GM12878 (cell line): ENCODE results near the gene GALNT15. TPM values are rescaled to one million over a fixed set of nuclear protein-coding genes. Genes with fewer than 3 reads are reported as not detected.

Source experiments
- ATAC-seq: fragments of 200-7000 bp; cut with Tn5 transposase; 3 replicates; pipeline ENCODE4 v1.9.1; 2020; ENCODE audit warnings: mild to moderate bottlenecking, moderate library complexity
- BruUV-seq: library from RNA; stranded (reverse); fragments of 400-500 nt; replicated peaks from 2 replicates; lab custom pipeline; 2021; lab: Mats Ljungman, UMichigan
- CTCF ChIA-PET: fragments of 300-600 bp; sonication (Branson Sonifier 250); formaldehyde crosslinking; extraction: SDS; loops from one replicate; lab custom pipeline; 2021; ENCODE audit warnings: inconsistent platforms; lab: Yijun Ruan, JAX
- POLR2A ChIA-PET: fragments of 350-600 bp; formaldehyde crosslinking; extraction: SDS; loops from one replicate; lab custom pipeline; 2021; ENCODE audit warnings: inconsistent platforms; lab: Charles Lee
- RAD21 ChIA-PET: fragments of 300-600 bp; sonication (Branson Sonifier 250); formaldehyde crosslinking; loops from one replicate; lab custom pipeline; 2023; ENCODE audit warnings: antibody characterized with exemption; ENCODE audit not compliant: unreplicated experiment; lab: Charles Lee
- SMC1A ChIA-PET: fragments of 300-600 bp; sonication (Branson Sonifier 250); formaldehyde crosslinking; loops from one replicate; lab custom pipeline; 2023; ENCODE audit not compliant: unreplicated experiment, uncharacterized antibody; lab: Charles Lee
- DNase-seq: peaks from one replicate; pipeline ENCODE4 v3.0.0-alpha.2; 2011; ENCODE audit warnings: low read depth, low spot score
- FAIRE-seq: peaks from 3 replicates; lab custom pipeline; 2011; peaks lifted over from hg19 to GRCh38; lab: Jason Lieb, UNC
- H2AFZ ChIP-seq: 2 replicates; pipeline ENCODE4 v1.6.0; 2011; ENCODE audit warnings: low read depth, low read length, control low read depth; ENCODE audit not compliant: control insufficient read depth
- H3K27ac ChIP-seq: 2 replicates; pipeline ENCODE4 v1.5.1; 2011; ENCODE audit warnings: control low read depth; ENCODE audit not compliant: control insufficient read depth, insufficient read depth
- H3K27me3 ChIP-seq, 2 experiments: replicated peaks in 1 of 2; 2 replicates each; pipeline versions ENCODE4 v1.6.0 to v1.6.1; 2011; ENCODE audit warnings: low read length in 1 of 2; ENCODE audit not compliant: control insufficient read depth in 2 of 2, insufficient read depth in 2 of 2
- H3K36me3 ChIP-seq, 2 experiments: 2 replicates each; pipeline ENCODE4 v1.5.1; 2011; ENCODE audit warnings: low read length in 1 of 2; ENCODE audit not compliant: control insufficient read depth in 2 of 2, insufficient read depth in 2 of 2
- H3K4me1 ChIP-seq: 2 replicates; pipeline ENCODE4 v1.6.1; 2011; ENCODE audit warnings: mild to moderate bottlenecking, low read length, moderate library complexity, mixed read lengths; ENCODE audit not compliant: control insufficient read depth, insufficient read depth
- H3K4me2 ChIP-seq: 2 replicates; pipeline ENCODE4 v1.6.0; 2011; ENCODE audit warnings: control low read depth; ENCODE audit not compliant: control insufficient read depth, insufficient read depth
- H3K4me3 ChIP-seq: fragments of 200-600 bp; sonication (generic); 2 replicates; pipeline ENCODE4 v1.5.1; 2016
- H3K79me2 ChIP-seq: 2 replicates; pipeline ENCODE4 v1.6.0; 2011; ENCODE audit warnings: low read length; ENCODE audit not compliant: control insufficient read depth, insufficient read depth
- H3K9ac ChIP-seq: 2 replicates; pipeline ENCODE4 v1.8.0; 2011; ENCODE audit warnings: low read length, control low read depth, mixed read lengths; ENCODE audit not compliant: control insufficient read depth, insufficient read depth
- H3K9me3 ChIP-seq: replicated peaks from 3 replicates; pipeline ENCODE4 v1.5.1; 2011; ENCODE audit warnings: mild to moderate bottlenecking, low read length; ENCODE audit not compliant: control insufficient read depth, insufficient read depth
- H4K20me1 ChIP-seq: 2 replicates; pipeline ENCODE4 v1.6.0; 2011; ENCODE audit not compliant: control insufficient read depth, insufficient read depth
- CBFB ChIP-seq: IDR thresholded peaks from 2 replicates; pipeline ENCODE4 v1.6.1; 2016; ENCODE audit warnings: antibody characterized with exemption, low read depth
- CBX3 ChIP-seq: fragments of 200-600 bp; sonication (generic); IDR thresholded peaks from 2 replicates; pipeline ENCODE4 v1.6.1; 2016; ENCODE audit warnings: low read depth, borderline replicate concordance
- CEBPB ChIP-seq, 2 experiments: fragments of 150-350 bp in 1 of 2; IDR thresholded peaks; 2 replicates each; pipeline ENCODE4 v1.6.1; 2012 to 2014; ENCODE audit warnings: low read depth in 2 of 2, low read length in 2 of 2, borderline replicate concordance in 1 of 2, inconsistent platforms in 1 of 2
- CHD2 ChIP-seq: IDR thresholded peaks from 2 replicates; pipeline ENCODE4 v1.6.1; 2011; ENCODE audit warnings: low read depth, low read length, improper control_type of control experiment, borderline replicate concordance
- EED ChIP-seq: sonication (generic); IDR thresholded peaks from 2 replicates; pipeline ENCODE4 v1.6.1; 2016; ENCODE audit warnings: antibody characterized with exemption, low read depth
- ETV6 ChIP-seq, 2 experiments: fragments of 450-650 bp in 1 of 2; IDR thresholded peaks in 1 of 2; conservative IDR thresholded peaks in 1 of 2; 2 replicates each; pipeline ENCODE4 v1.6.1; 2014; ENCODE audit warnings: antibody characterized with exemption in 1 of 2, borderline replicate concordance in 1 of 2, low read depth in 1 of 2, mild to moderate bottlenecking in 1 of 2, moderate library complexity in 1 of 2
- FOXM1 ChIP-seq: IDR thresholded peaks from 2 replicates; pipeline ENCODE4 v1.6.1; 2012; ENCODE audit warnings: low read depth, mild to moderate bottlenecking, inconsistent platforms, low read length, moderate library complexity
- GABPA ChIP-seq: IDR thresholded peaks from 2 replicates; pipeline ENCODE4 v1.6.1; 2014; ENCODE audit warnings: antibody characterized with exemption, low read depth, mild to moderate bottlenecking, inconsistent platforms
- HDAC2 ChIP-seq: fragments of 200-600 bp; sonication (generic); IDR thresholded peaks from 2 replicates; pipeline ENCODE4 v1.6.1; 2017
- IKZF1 ChIP-seq: fragments of 450-650 bp; conservative IDR thresholded peaks from 2 replicates; pipeline ENCODE4 v1.6.1; 2017; ENCODE audit warnings: antibody characterized with exemption, mild to moderate bottlenecking
- KDM1A ChIP-seq: fragments of 200-600 bp; sonication (generic); IDR thresholded peaks from 2 replicates; pipeline ENCODE4 v1.6.1; 2016; ENCODE audit warnings: borderline replicate concordance
- MTA3 ChIP-seq: IDR thresholded peaks from 2 replicates; pipeline ENCODE4 v1.6.1; 2012; ENCODE audit warnings: low read length, inconsistent platforms, borderline replicate concordance
- NFYA ChIP-seq: IDR thresholded peaks from 2 replicates; pipeline ENCODE4 v1.6.1; 2011; ENCODE audit warnings: low read depth, mild to moderate bottlenecking, low read length, improper control_type of control experiment, borderline replicate concordance
- PML ChIP-seq: IDR thresholded peaks from 2 replicates; pipeline ENCODE4 v1.6.1; 2012; ENCODE audit warnings: low read length, inconsistent platforms
- RCOR1 ChIP-seq: conservative IDR thresholded peaks from 2 replicates; pipeline ENCODE4 v1.6.1; 2012; ENCODE audit warnings: low read depth, low read length, improper control_type of control experiment
- RUNX3 ChIP-seq: IDR thresholded peaks from 2 replicates; pipeline ENCODE4 v1.6.1; 2012; ENCODE audit warnings: low read length, inconsistent platforms
- WGBS: methylation state at CpG from one replicate; pipeline ENCODE4 v1.1.6; 2016; ENCODE audit warnings: low lambda C conversion rate; ENCODE audit not compliant: insufficient replicate concordance, insufficient coverage; ENCODE audit errors: missing lambda C conversion rate; 5-methylcytosine and 5-hydroxymethylcytosine counted together
- in situ Hi-C: fragments of 300-500 bp; cut with MboI; formaldehyde crosslinking; loops from 9 replicates; pipeline ENCODE4 v1.14.3; 2018; ENCODE audit warnings: mixed read lengths
- intact Hi-C: fragments of 100-400 bp; cut with micrococcal nuclease; formaldehyde crosslinking; loops from one replicate; pipeline ENCODE4 v1.14.2; 2022; ENCODE audit not compliant: unreplicated experiment
- polyA plus RNA-seq, 11 experiments: library from polyadenylated mRNA; depleted of rRNA in 4 of 11; unstranded in 6 of 11; stranded (reverse) in 5 of 11; fragments of >200 nt; fragmentation: Nextera tagmentation in 4 of 11; fragmentation: Illumina TruSeq in 1 of 11; extraction: Ambion mirVana in 4 of 11; extraction: Trizol in 1 of 11; gene quantifications; 1 replicate in 1 of 11; 2 replicates in 10 of 11; pipeline versions ENCODE4 v1.2.1 to v1.2.3, GENCODE V29; 2011 to 2016; ENCODE audit warnings: inconsistent platforms in 2 of 11, missing spikeins in 2 of 11, low read depth in 1 of 11
- total RNA-seq, 4 experiments: library from RNA; depleted of rRNA in 3 of 4; stranded (reverse); fragments of >200 nt in 3 of 4; fragmentation: Illumina TruSeq in 1 of 4; extraction: Trizol in 1 of 4; gene quantifications; 2 replicates each; pipeline versions ENCODE4 v1.2.1 to v1.2.3, GENCODE V29; 2013 to 2021
- TF ChIP-seq, protein P1 (sequence below): fragments of 450-650 bp; IDR thresholded peaks from 2 replicates; pipeline ENCODE4 v1.6.1; 2017; ENCODE audit warnings: low read depth, mild to moderate bottlenecking, moderate library complexity
- TF ChIP-seq, protein P2 (sequence below): fragments of 450-650 bp; formaldehyde crosslinking; IDR thresholded peaks from 2 replicates; pipeline ENCODE4 v1.4.0; 2022; ENCODE audit warnings: mild to moderate bottlenecking, moderate library complexity

Gene GALNT15
- total and polyA plus RNA-seq, 10 of the 15 experiments (the other 5 are each of a cell fraction or from before 2014, with no cell fraction given) = 0.03 to 0.05 TPM; not detected in 8

DNA sequence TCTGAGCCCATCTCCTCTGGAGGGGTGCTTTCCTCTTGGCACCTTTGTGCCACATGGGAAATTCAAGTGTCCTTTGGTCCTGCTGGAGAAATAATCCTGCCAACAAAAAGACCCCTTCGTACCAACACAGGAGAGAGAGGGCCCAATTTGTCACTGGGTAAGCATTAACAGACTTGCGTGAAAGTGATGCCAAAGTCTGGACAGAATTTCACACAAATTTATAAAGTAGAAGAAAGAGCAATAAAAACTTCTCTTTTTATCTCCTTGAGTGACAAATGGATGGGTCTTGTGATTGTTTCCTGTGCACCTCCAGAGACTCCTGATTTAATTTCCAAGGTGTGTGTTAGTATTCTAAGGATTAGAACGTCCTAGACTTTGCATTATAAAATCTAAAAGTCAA is 75.4 kb downstream of the GALNT15 start:
- BruUV-seq = no TSS peak
- POLR2A ChIA-PET = no interaction called here
- ATAC-seq = no peak

More for the DNA sequence above, 75.4 kb downstream of the GALNT15 start:
- no peak overlapping the region for H3K27ac ChIP-seq
- H3K36me3 ChIP-seq = no peaks in the 10 kb centered on the region
- peaks cover 14% of the 10 kb centered on the region for H3K4me1 ChIP-seq
- no peaks in the 10 kb centered on the region for H4K20me1 ChIP-seq
- 70% methylated on average over 3 of the region's 3 CpGs for WGBS
- no peak overlapping the region for H3K9ac ChIP-seq
- SMC1A ChIA-PET = interaction anchor here (1.2 kb wide), 1 partner anchor 431 kb away, joined by 3 read pairs; no protein-coding TSS in a partner anchor
- intact Hi-C loops = no loop called here
- FAIRE-seq (no peak), DNase-seq (no peak)
- in situ Hi-C loops = loop anchor here (5.0 to 10.0 kb wide), 4 partner anchors 203 to 1045 kb away; partner anchors contain the start of gene CAPN7
- no peaks in the 10 kb centered on the region for H3K79me2 ChIP-seq
- CTCF ChIA-PET = no interaction called here
- TF ChIP-seq RUNX3 (no peak), ETV6 (conservative IDR thresholded peaks at IDR 0.05 in 1 of 2, IDR thresholded peaks at IDR 0.05 in 1 of 2; ENCODE audit: borderline replicate concordance in 1 of 2, low read depth in 1 of 2) (no peak), MTA3 (no peak), PML (no peak), HDAC2 (no peak), CHD2 (no peak), GABPA (no peak), FOXM1 (no peak), CBX3 (no peak), RCOR1 (no peak), NFYA (no peak), CEBPB (IDR thresholded peaks at IDR 0.05; ENCODE audit: borderline replicate concordance in 1 of 2, low read depth in 2 of 2, low read length in 2 of 2) (no peak), CBFB (no peak), KDM1A (no peak), IKZF1 (no peak), EED (no peak)
- TF ChIP-seq, protein P1, sequence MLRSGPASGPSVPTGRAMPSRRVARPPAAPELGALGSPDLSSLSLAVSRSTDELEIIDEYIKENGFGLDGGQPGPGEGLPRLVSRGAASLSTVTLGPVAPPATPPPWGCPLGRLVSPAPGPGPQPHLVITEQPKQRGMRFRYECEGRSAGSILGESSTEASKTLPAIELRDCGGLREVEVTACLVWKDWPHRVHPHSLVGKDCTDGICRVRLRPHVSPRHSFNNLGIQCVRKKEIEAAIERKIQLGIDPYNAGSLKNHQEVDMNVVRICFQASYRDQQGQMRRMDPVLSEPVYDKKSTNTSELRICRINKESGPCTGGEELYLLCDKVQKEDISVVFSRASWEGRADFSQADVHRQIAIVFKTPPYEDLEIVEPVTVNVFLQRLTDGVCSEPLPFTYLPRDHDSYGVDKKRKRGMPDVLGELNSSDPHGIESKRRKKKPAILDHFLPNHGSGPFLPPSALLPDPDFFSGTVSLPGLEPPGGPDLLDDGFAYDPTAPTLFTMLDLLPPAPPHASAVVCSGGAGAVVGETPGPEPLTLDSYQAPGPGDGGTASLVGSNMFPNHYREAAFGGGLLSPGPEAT = no peak
- TF ChIP-seq, protein P2, sequence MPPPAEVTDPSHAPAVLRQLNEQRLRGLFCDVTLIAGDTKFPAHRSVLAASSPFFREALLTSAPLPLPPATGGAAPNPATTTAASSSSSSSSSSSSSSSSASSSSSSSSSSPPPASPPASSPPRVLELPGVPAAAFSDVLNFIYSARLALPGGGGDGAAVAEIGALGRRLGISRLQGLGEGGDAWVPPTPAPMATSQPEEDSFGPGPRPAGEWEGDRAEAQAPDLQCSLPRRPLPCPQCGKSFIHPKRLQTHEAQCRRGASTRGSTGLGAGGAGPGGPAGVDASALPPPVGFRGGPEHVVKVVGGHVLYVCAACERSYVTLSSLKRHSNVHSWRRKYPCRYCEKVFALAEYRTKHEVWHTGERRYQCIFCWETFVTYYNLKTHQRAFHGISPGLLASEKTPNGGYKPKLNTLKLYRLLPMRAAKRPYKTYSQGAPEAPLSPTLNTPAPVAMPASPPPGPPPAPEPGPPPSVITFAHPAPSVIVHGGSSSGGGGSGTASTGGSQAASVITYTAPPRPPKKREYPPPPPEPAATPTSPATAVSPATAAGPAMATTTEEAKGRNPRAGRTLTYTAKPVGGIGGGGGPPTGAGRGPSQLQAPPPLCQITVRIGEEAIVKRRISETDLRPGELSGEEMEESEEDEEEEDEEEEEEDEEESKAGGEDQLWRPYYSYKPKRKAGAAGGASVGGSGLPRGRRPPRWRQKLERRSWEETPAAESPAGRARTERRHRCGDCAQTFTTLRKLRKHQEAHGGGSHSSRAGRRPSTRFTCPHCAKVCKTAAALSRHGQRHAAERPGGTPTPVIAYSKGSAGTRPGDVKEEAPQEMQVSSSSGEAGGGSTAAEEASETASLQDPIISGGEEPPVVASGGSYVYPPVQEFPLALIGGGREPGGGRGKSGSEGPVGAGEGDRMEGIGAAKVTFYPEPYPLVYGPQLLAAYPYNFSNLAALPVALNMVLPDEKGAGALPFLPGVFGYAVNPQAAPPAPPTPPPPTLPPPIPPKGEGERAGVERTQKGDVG = no peak
- RAD21 ChIA-PET = no interaction called here
- no peak overlapping the region for H3K4me3 ChIP-seq
- H3K4me2 ChIP-seq = no peak overlapping the region
- no peaks in the 10 kb centered on the region for H3K27me3 ChIP-seq
- no peaks in the 10 kb centered on the region for H3K9me3 ChIP-seq
- no peak overlapping the region for H2AFZ ChIP-seq
